A549 (cell line): ENCODE results near the gene PCDHB4. TPM values are rescaled to one million over a fixed set of nuclear protein-coding genes. Genes with fewer than 3 reads are reported as not detected.
"Not testable (repeated sequence)": the region's sequence is repeated elsewhere in the genome, so short reads cannot be mapped to it uniquely, and the experiment has no call there.

Experiments
- ATAC-seq, 2 experiments: fragments of 200-7000 bp in 1 of 2; fragments of >200 bp in 1 of 2; cut with Nextera tagmentation in 1 of 2; cut with Tn5 transposase in 1 of 2; 3 replicates each; pipeline versions ENCODE4 v1.8.0 to v1.9.1; 2018 to 2020; ENCODE audit warnings: mild to moderate bottlenecking in 1 of 2, moderate library complexity in 1 of 2
- CTCF ChIA-PET: fragments of 300-600 bp; sonication (Branson Sonifier 250); formaldehyde crosslinking; extraction: SDS; loops from one replicate; lab custom pipeline; 2021; ENCODE audit warnings: antibody characterized with exemption, inconsistent platforms; lab: Yijun Ruan, JAX
- POLR2A ChIA-PET: fragments of 350-600 bp; formaldehyde crosslinking; extraction: SDS; loops from one replicate; lab custom pipeline; 2021; ENCODE audit warnings: antibody characterized with exemption, inconsistent platforms; lab: Yijun Ruan, JAX
- DNase-seq, 2 experiments: peaks; one replicate each; pipeline versions ENCODE4 v3.0.0 to v3.0.0-alpha.2; 2011 to 2016; ENCODE audit warnings: low read depth in 1 of 2, low spot score in 1 of 2
- FAIRE-seq: peaks from 2 replicates; lab custom pipeline; 2011; peaks lifted over from hg19 to GRCh38; lab: Jason Lieb, UNC
- H3K27ac ChIP-seq, 2 experiments: fragments of >200 bp; sonication (Bioruptor Twin); formaldehyde crosslinking; 3 replicates each; pipeline ENCODE4 v1.5.1; 2016 to 2017
- H3K4me1 ChIP-seq: fragments of >200 bp; sonication (Bioruptor Twin); formaldehyde crosslinking; 3 replicates; pipeline ENCODE4 v1.6.1; 2016
- H3K4me2 ChIP-seq: fragments of >200 bp; sonication (Bioruptor Twin); formaldehyde crosslinking; 3 replicates; pipeline ENCODE4 v1.6.1; 2016
- H3K4me3 ChIP-seq: fragments of >200 bp; sonication (Bioruptor Twin); formaldehyde crosslinking; 3 replicates; pipeline ENCODE4 v1.5.1; 2016
- H3K9me3 ChIP-seq: fragments of >200 bp; sonication (Bioruptor Twin); formaldehyde crosslinking; 3 replicates; pipeline ENCODE4 v1.6.1; 2016
- CEBPB ChIP-seq, 2 experiments: fragments of >200 bp in 1 of 2; sonication (Bioruptor Twin) in 1 of 2; formaldehyde crosslinking in 1 of 2; IDR thresholded peaks; 2 replicates each; pipeline ENCODE4 v1.6.1; 2012 to 2016
- CHD4 ChIP-seq: fragments of 200-600 bp; sonication (generic); IDR thresholded peaks from 2 replicates; pipeline ENCODE4 v1.6.1; 2016; ENCODE audit warnings: antibody characterized with exemption, mild to moderate bottlenecking, borderline replicate concordance
- HOXB13 ChIP-seq: fragments of 250-450 bp; sonication (Bioruptor Pico); IDR thresholded peaks from 2 replicates; pipeline ENCODE4 v1.5.0; 2020; ENCODE audit warnings: low read depth, mild to moderate bottlenecking, moderate library complexity
- NFE2L2 ChIP-seq: fragments of 150-350 bp; conservative IDR thresholded peaks from 2 replicates; pipeline ENCODE4 v1.6.1; 2014; ENCODE audit warnings: low read length
- PHF8 ChIP-seq: fragments of 200-600 bp; sonication (generic); IDR thresholded peaks from 2 replicates; pipeline ENCODE4 v1.6.1; 2016; ENCODE audit warnings: low read depth, mild to moderate bottlenecking, antibody characterized with exemption, moderate library complexity, borderline replicate concordance
- RAD21 ChIP-seq, 2 experiments: fragments of >200 bp in 1 of 2; sonication (Bioruptor Twin) in 1 of 2; formaldehyde crosslinking in 1 of 2; IDR thresholded peaks in 1 of 2; conservative IDR thresholded peaks in 1 of 2; 2 replicates in 1 of 2; 3 replicates in 1 of 2; pipeline ENCODE4 v1.6.1; 2012 to 2018; ENCODE audit warnings: inconsistent platforms in 1 of 2
- RARB ChIP-seq: fragments of 250-450 bp; sonication (Bioruptor Pico); IDR thresholded peaks from 2 replicates; pipeline ENCODE4 v1.8.0; 2021; ENCODE audit warnings: mild to moderate bottlenecking, moderate library complexity
- RFX5 ChIP-seq: fragments of 450-650 bp; IDR thresholded peaks from 2 replicates; pipeline ENCODE4 v1.7.1; 2014; ENCODE audit warnings: antibody characterized with exemption, mild to moderate bottlenecking, moderate library complexity
- SMC3 ChIP-seq: fragments of >200 bp; sonication (Bioruptor Twin); formaldehyde crosslinking; IDR thresholded peaks from 3 replicates; pipeline ENCODE4 v1.6.1; 2018; ENCODE audit warnings: inconsistent platforms
- SREBF2 ChIP-seq: fragments of 450-650 bp; IDR thresholded peaks from 2 replicates; pipeline ENCODE4 v1.6.1; 2014; ENCODE audit warnings: mild to moderate bottlenecking, moderate library complexity
- ZC3H11A ChIP-seq: fragments of 450-650 bp; IDR thresholded peaks from 2 replicates; pipeline ENCODE4 v1.6.1; 2014; ENCODE audit warnings: antibody characterized with exemption, mild to moderate bottlenecking
- ZFP36 ChIP-seq: fragments of 450-650 bp; IDR thresholded peaks from 2 replicates; pipeline ENCODE4 v1.6.1; 2014; ENCODE audit warnings: borderline replicate concordance; ENCODE audit not compliant: partially characterized antibody
- whole genome bisulfite sequencing: methylation state at CpG from one replicate; pipeline ENCODE4 v1.1.6; 2017; ENCODE audit errors: missing lambda C conversion rate; 5-methylcytosine and 5-hydroxymethylcytosine counted together
- polyA plus RNA-seq, 4 experiments: library from polyadenylated mRNA; depleted of rRNA in 3 of 4; stranded (reverse); fragments of >200 nt; fragmentation: RNase III in 1 of 4; extraction: RNeasy Plus Mini Kit Qiagen cat#74134 plus additional on column Dnase treatment in 1 of 4; gene quantifications; 2 replicates in 3 of 4; 3 replicates in 1 of 4; pipeline ENCODE4 v1.2.3, GENCODE V29; 2011 to 2017
- TF ChIP-seq, protein P1 (sequence below): fragments of >200 bp; sonication (Bioruptor Twin); formaldehyde crosslinking; IDR thresholded peaks from 3 replicates; pipeline ENCODE4 v1.5.1; 2016
- TF ChIP-seq, protein P2 (sequence below): fragments of 250-450 bp; sonication (Bioruptor Pico); IDR thresholded peaks from 2 replicates; pipeline ENCODE4 v1.5.0; 2021; ENCODE audit warnings: mild to moderate bottlenecking, moderate library complexity, borderline replicate concordance

Gene PCDHB4
- polyA plus RNA-seq, 2 of the 4 experiments (the other 2 are of a cell fraction) = 0.05 to 0.19 TPM

DNA sequence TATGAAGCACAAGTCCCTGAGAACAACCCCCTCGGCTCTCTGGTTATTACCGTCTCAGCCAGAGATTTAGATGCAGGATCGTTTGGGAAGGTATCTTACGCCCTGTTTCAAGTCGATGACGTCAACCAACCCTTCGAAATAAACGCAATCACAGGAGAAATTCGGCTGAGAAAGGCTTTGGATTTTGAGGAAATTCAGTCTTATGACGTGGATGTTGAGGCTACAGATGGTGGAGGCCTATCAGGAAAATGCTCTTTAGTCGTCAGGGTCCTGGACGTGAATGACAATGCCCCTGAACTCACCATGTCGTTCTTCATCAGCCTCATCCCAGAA, 29.3 kb downstream of the PCDHB4 start:
- no peak for FAIRE-seq
- no peak overlapping the region for H3K27ac ChIP-seq
- peaks cover 12% of the 10 kb centered on the region for H3K9me3 ChIP-seq
- no peak for ATAC-seq
- ChIA-PET POLR2A (no interaction called here), CTCF (interaction anchor here (0.7 to 1.8 kb wide), 10 partner anchors 8 to 416 kb away, joined by 3 to 8 read pairs (median 4); partner anchors contain the start of genes PCDHB2, PCDHB5 and PCDHB8)
- peak overlapping the region; percentile 78 for H3K4me2 ChIP-seq
- H3K4me1 ChIP-seq = no peaks in the 10 kb centered on the region
- H3K4me3 ChIP-seq = no peak overlapping the region; the same call in 2 of the 3 replicates
- TF ChIP-seq ZC3H11A = no peak
- no peak for TF ChIP-seq PHF8
- TF ChIP-seq RAD21 (conservative IDR thresholded peaks at IDR 0.05 in 1 of 2, IDR thresholded peaks at IDR 0.05 in 1 of 2) = no peak
- TF ChIP-seq, protein P1, sequence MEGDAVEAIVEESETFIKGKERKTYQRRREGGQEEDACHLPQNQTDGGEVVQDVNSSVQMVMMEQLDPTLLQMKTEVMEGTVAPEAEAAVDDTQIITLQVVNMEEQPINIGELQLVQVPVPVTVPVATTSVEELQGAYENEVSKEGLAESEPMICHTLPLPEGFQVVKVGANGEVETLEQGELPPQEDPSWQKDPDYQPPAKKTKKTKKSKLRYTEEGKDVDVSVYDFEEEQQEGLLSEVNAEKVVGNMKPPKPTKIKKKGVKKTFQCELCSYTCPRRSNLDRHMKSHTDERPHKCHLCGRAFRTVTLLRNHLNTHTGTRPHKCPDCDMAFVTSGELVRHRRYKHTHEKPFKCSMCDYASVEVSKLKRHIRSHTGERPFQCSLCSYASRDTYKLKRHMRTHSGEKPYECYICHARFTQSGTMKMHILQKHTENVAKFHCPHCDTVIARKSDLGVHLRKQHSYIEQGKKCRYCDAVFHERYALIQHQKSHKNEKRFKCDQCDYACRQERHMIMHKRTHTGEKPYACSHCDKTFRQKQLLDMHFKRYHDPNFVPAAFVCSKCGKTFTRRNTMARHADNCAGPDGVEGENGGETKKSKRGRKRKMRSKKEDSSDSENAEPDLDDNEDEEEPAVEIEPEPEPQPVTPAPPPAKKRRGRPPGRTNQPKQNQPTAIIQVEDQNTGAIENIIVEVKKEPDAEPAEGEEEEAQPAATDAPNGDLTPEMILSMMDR = no peak
- no peak for TF ChIP-seq RFX5
- TF ChIP-seq, protein P2, sequence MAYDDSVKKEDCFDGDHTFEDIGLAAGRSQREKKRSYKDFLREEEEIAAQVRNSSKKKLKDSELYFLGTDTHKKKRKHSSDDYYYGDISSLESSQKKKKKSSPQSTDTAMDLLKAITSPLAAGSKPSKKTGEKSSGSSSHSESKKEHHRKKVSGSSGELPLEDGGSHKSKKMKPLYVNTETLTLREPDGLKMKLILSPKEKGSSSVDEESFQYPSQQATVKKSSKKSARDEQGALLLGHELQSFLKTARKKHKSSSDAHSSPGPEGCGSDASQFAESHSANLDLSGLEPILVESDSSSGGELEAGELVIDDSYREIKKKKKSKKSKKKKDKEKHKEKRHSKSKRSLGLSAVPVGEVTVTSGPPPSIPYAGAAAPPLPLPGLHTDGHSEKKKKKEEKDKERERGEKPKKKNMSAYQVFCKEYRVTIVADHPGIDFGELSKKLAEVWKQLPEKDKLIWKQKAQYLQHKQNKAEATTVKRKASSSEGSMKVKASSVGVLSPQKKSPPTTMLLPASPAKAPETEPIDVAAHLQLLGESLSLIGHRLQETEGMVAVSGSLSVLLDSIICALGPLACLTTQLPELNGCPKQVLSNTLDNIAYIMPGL (CRISPR knock-in tag) = no peak
- TF ChIP-seq SMC3 = no peak
- no peak for TF ChIP-seq CHD4
- no peak for TF ChIP-seq NFE2L2
- TF ChIP-seq HOXB13 (CRISPR knock-in tag) = no peak
- TF ChIP-seq SREBF2 = no peak
- TF ChIP-seq ZFP36 = no peak
- no peak for TF ChIP-seq CEBPB (IDR thresholded peaks at IDR 0.05)
- WGBS = 57% methylated on average over 13 of the region's 13 CpGs
- no peak for DNase-seq

DNA sequence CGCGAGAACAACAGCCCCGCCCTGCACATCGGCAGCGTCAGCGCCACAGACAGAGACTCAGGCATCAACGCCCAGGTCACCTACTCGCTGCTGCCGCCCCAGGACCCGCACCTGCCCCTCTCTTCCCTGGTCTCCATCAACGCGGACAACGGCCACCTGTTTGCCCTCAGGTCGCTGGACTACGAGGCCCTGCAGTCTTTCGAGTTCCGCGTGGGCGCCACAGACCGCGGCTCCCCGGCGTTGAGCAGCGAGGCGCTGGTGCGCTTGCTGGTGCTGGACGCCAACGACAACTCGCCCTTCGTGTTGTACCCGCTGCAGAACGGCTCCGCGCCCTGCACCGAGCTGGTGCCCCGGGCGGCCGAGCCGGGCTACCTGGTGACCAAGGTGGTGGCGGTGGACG, 30.0 kb downstream of the PCDHB4 start:
- FAIRE-seq, H3K4me3 ChIP-seq, ATAC-seq, H3K4me1 ChIP-seq, H3K4me2 ChIP-seq, H3K27ac ChIP-seq, DNase-seq, CTCF ChIA-PET, POLR2A ChIA-PET: not testable (repeated sequence)
- WGBS = 84% methylated on average over 25 of the region's 41 CpGs
- peaks cover 15% of the 10 kb centered on the region for H3K9me3 ChIP-seq

DNA sequence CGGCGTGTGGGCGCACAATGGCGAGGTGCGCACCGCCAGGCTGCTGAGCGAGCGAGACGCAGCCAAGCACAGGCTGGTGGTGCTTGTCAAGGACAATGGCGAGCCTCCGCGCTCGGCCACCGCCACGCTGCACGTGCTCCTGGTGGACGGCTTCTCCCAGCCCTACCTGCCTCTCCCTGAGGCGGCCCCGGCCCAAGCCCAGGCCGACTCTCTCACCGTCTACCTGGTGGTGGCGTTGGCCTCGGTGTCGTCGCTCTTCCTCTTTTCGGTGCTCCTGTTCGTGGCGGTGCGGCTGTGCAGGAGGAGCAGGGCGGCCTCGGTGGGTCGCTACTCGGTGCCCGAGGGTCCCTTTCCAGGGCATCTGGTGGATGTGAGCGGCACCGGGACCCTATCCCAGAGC, 30.5 kb downstream of the PCDHB4 start:
- POLR2A ChIA-PET, H3K27ac ChIP-seq, H3K4me2 ChIP-seq, ATAC-seq, DNase-seq, H3K4me3 ChIP-seq, H3K4me1 ChIP-seq, CTCF ChIA-PET, FAIRE-seq: not testable (repeated sequence)
- peaks cover 15% of the 10 kb centered on the region for H3K9me3 ChIP-seq
- 84% methylated on average over 17 of the region's 36 CpGs for WGBS

DNA sequence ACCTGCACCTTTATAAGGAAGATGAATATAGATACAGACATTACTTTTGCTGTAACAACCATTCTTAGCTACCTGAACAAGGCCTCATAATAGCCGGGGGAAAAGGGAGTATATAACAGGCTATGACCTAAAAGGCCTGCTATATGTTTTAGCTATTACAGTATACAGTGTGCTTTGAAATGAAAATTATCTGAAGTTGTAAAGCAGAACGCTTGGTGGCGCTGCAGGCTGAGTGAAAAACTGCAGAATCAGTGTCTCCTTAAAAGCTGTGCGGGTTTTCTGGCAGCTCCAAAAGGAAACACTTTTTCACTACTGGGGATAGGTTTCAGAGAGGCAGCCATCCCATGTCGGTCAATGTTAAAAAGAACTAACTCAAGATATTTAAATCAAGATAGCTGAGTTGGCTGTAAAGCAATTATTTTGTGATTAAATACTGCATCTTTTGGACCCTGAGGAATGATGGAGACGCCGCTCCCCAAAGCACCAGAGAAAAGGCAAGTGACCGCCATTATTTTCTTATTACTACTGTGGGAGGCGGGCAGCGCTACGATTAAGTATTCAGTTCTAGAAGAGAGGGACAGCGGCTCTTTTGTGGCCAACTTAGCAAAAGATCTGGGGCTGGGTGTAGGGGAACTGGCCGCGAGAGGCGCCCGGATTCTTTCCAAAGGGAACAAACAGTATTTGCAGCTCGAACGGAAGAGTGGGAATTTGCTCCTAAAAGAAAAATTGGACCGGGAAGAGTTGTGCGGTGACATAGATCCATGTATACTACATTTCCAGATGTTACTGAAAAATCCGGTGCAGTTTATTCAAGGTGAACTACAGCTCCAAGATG, 34.1 kb downstream of the PCDHB4 start:
- FAIRE-seq (peak; percentile 43), ATAC-seq (peak in 1 of 2 experiments; percentile 80; a peak in 3 of 6 replicates), DNase-seq (peak; percentile 23 to 29)
- POLR2A ChIA-PET = no interaction called here
- H3K4me2 ChIP-seq = no peak overlapping the region; the same call in 2 of the 3 replicates
- H3K4me3 ChIP-seq = no peak overlapping the region
- peaks cover 15% of the 10 kb centered on the region for H3K9me3 ChIP-seq
- CTCF ChIA-PET = interaction anchor here (0.6 to 2.3 kb wide), 8 partner anchors 12 to 334 kb away, joined by 3 to 6 read pairs (median 4); partner anchors contain the start of genes PCDHA5, PCDHB11, PCDHB5 and PCDHGB3
- TF ChIP-seq RARB (CRISPR knock-in tag) (no peak), RAD21 (conservative IDR thresholded peaks at IDR 0.05 in 1 of 2, IDR thresholded peaks at IDR 0.05 in 1 of 2) (peak in 1 of 2 experiments; percentile 13; a peak in 1 of 5 replicates)
- TF ChIP-seq, protein P1 = peak; percentile 18; the same call in 2 of the 3 replicates
- no peaks in the 10 kb centered on the region for H3K4me1 ChIP-seq
- 30% methylated on average over 21 of the region's 21 CpGs for WGBS
- no peak overlapping the region for H3K27ac ChIP-seq

DNA sequence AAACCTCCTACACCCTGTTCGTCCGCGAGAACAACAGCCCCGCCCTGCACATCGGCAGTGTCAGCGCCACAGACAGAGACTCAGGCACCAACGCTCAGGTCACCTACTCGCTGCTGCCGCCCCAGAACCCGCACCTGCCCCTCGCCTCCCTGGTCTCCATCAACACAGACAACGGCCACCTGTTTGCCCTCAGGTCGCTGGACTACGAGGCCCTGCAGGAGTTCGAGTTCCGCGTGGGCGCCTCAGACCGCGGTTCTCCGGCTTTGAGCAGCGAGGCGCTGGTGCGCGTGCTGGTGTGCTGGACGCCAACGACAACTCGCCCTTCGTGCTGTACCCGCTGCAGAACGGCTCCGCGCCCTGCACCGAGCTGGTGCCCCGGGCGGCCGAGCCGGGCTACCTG, 35.7 kb downstream of the PCDHB4 start:
- 93% methylated on average over 12 of the region's 38 CpGs for WGBS
- H3K4me3 ChIP-seq, H3K9me3 ChIP-seq, H3K4me1 ChIP-seq, DNase-seq, CTCF ChIA-PET, FAIRE-seq, H3K4me2 ChIP-seq, POLR2A ChIA-PET, ATAC-seq, H3K27ac ChIP-seq: not testable (repeated sequence)

DNA sequence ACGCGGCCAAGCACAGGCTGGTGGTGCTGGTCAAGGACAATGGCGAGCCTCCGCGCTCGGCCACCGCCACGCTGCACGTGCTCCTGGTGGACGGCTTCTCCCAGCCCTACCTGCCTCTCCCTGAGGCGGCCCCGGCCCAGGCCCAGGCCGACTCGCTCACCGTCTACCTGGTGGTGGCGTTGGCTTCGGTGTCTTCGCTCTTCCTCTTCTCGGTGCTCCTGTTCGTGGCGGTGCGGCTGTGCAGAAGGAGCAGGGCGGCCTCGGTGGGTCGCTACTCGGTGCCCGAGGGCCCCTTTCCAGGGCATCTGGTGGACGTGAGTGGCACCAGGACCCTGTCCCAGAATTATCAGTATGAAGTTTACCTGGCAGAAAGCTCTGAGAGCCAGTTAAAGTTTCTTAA, 36.3 kb downstream of the PCDHB4 start:
- H3K9me3 ChIP-seq, H3K4me2 ChIP-seq, H3K4me3 ChIP-seq, ATAC-seq, FAIRE-seq, DNase-seq, H3K4me1 ChIP-seq, POLR2A ChIA-PET, H3K27ac ChIP-seq: not testable (repeated sequence)
- CTCF ChIA-PET = interaction anchor here (1.6 kb wide), 1 partner anchor 7 kb away, joined by 3 read pairs; no protein-coding TSS in a partner anchor
- WGBS = 33% methylated on average over 8 of the region's 28 CpGs
